ELF-1 (cell line): ENCODE results near the gene OR2C3.
"Not testable (repeated sequence)": the region's sequence is repeated elsewhere in the genome, so short reads cannot be mapped to it uniquely, and the experiment has no call there.

ENCODE experiments used
- DNase-seq: peaks from one replicate; pipeline ENCODE4 v3.0.0-alpha.2; 2016; ENCODE audit warnings: low read depth, low spot score

OR2C3 gene

DNA sequence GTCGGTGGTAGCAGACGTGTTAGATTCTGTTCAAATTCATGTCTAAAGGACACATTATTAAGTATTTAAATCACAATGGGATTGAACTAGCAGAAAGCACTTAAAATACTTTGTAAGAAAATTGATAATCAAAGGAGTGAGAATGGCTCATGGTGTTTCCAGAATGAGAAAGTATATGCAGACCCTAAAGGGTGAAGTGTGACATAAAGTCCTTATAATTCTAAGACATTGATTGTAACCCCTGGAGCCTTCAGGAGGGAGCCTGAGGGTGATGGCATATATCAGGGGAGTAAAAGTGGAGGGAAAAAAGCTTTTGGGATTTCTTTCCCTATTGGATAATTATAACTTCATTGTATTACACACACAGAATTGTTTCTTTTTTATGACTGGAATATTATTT, at the start of gene OR2C3:
OR2C3 (minus strand) TSS at position 101 of the 400 bp plus-strand sequence. CDS start 3,929 bp downstream, outside the sequence.
- no peak for DNase-seq

DNA sequence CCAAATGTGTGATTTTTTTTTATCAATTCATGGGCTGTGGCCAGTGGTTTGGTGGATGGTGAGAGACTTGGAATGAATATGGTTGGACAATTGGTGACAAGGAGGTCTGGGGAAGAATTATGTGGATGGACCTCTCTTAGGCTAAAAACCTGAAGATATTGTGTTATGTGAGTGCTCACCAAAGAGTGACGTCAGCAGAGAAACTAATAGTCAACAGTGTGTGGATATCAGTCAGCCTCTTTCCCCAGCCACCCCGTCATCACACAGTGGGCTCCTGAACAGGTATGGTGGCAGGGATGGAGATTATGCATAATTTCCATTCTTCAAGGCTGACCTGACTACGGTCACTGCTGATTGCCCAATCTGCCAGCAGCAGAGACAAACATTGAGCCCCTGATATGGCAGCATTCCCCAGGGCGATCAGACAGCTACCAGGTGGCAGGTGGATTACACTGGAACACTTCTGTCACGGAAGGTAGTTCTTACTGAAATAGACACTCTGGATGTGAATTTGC, 42.8 kb upstream of the OR2C3 start:
- no peak for DNase-seq

- no peak for DNase-seq
Observed at GRCh38 chr1:247576514-247576913, 40.3 kb upstream of the OR2C3 start.

- no peak for DNase-seq
Observed at GRCh38 chr1:247574664-247575063, 38.4 kb upstream of the OR2C3 start.

- no peak for DNase-seq
Observed at GRCh38 chr1:247574236-247574635, 38.0 kb upstream of the OR2C3 start.

DNA sequence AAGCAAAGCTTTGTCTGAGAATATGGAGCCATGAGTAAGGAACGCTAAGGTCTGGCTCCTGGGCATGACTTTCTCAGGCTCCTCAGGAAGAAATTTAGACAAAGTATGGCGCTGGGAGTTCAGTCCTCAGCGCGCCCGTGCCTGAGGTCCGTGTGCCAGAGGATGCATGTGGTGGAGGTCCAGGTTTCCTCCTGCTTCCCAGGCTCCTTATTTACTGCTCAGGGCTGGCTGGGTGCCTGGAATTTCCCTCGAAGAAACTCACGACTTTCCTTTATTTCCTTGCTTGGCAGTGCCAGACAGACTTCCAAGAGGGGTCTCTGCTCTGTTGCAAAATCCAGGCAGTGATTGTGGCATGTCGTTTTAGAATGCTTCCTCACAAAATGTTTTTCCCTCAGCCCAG, 26.0 kb upstream of the OR2C3 start:
- no peak for DNase-seq

DNA sequence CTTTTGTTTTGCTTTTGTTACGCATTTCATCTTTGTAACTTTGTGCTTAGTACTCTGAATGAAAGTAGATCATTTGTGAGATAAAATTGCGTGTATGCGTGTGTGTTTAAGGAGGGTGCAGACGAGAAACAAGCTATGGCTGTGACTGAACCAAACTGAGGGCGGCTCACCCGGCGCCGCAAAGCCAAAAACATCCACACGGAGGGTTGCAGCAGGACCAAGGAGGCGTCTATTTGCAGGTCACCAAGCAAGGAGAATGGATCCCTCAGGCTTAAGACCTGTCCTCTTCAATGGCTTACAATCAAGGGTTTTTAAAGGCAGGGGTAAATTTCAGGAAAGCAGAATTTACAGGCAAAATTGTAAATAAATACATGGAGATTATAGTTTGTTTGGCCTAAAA, 25.5 kb upstream of the OR2C3 start:
- no peak for DNase-seq

DNA sequence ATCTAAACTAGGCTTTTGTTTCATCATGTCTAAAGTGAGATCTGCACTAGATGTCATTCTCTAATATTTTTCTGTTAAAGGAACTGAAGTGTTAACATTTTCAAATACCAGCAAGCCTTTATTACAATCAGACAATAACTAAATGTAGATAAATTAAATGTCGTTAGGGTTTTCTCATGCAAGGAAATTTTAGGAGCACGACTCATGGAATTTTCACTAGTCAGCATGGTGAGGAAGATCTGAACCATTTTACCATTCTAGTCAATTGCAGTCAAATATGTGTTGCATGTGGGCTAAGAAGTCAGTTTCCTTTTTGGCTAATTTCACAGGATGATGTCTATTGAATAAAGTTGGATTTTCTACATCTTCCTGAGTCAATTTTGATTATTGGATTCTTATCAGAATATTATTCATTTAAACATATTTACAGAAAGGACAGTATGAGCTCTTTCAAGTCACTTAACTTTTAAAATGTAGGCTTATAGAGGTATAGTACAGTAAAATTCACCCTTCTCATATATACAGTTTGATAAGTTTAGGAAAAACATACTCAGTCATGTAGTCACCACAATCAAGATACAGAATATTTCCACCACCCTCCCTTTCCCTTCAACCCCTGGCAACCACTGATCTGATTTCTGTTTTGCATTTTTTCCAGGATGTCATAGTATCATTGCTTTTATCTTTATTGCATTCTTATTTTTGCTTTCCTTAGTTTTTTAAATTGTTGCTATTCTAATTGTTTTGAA, 21.9 kb upstream of the OR2C3 start:
- no peak for DNase-seq

DNA sequence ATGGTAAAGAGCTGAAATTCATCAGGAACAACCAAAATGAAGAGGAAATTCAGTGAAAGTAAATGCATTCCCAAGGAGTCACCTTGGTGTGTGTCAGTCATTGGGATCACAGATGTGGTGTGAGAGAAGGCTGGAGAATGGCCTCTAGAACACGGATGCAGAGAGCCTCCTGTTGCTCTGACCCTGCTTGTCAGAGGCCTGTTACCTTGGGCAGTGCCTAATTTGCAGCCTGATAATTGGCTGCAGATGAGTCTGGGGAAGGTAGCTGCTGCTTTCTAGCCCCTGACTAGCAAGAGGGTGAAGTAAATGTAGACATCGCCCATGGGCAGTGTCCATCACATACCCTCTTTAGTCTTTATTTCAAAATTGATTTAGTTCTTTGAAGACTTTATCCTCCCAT, 16.0 kb upstream of the OR2C3 start:
- DNase-seq = peak; percentile 18

- DNase-seq = peak; percentile 35
Observed at GRCh38 chr1:247551721-247552120, 15.5 kb upstream of the OR2C3 start.

DNA sequence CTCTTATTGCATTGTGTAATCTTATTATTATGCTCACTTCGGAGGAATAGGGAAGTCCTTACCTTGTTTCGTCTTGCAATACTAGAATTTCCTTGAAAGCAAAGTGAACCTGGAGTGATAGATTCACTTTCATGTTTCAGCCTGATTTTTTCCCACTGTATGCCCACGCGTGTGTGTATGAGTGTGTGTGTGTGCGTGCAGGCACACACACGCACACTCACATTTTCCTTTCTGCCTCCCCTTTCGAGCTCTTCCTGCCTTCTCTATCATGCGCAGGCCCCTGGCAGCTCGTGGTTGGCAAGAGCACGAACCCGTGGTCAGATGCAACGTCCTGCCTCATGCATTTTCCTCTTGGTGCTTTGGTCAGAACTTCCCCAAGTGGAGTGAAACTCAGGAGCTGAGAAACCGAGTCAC, 12.5 kb upstream of the OR2C3 start, which contains the start of gene GCSAML:
GCSAML (plus strand) TSS at position 366 of the 414 bp plus-strand sequence. CDS start 58 bp downstream, outside the sequence.
- DNase-seq = no peak

DNA sequence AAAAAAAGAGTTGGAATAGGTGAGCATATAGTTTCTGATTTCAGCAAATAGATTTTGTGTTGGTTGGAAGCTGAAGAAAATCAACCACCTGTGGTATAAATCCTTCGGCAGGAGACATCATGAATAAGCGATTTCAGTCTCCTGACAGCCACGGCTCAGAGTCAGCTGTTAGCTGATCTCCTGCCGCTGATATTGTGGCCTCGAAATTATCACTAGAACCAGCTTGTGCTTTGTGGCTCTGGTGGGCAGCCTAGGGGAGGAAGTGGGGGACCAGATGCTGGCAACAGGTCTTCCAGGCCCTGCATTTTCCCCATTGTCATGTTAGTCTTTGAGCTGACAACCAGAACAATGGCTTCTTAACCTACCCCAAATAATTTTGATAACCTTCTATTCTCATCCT, 11.9 kb upstream of the OR2C3 start:
- DNase-seq = no peak

- no peak for DNase-seq
Observed at GRCh38 chr1:247542811-247543210, 6.6 kb upstream of the OR2C3 start.

DNA sequence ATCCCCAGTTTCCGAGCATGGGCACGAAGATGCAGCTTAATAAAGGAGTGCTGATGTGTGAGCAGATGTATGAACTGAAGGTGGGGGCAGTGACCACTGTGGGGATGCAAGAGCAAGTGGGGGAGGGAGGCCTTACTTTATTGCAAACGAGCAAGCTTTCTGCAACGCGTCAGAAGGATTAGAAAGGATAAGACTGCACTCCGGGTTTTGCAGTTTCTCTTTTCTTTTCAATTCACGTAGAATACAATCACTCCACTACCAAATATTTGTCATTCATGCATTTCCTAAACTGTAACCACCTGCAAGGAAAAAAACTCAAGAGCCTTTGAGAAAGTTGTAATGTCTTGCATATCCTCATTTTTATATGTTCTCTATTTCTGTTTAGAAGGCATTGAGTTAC, 4.3 kb upstream of the OR2C3 start:
- DNase-seq = no peak

- no peak for DNase-seq
Observed at GRCh38 chr1:247539215-247539614, 3.0 kb upstream of the OR2C3 start.

DNA sequence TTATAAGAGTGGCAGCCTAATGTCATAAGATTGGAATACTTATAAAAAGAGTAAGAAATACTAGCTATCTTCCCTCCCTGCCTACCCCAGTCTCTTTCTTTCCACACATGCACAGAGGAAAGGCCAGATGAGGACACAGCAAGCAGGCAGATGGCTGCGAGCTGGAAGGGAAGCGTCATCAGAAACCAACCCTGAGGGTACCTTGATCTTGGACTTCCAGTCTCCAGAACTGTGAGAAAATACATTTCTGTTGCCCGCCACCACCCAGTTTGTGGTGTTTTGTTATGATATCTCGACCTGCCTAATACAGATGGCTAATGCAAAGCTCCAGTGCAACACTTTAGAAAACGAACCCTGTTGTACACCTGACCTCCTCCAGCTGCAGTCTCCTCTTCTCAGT, 2.3 kb upstream of the OR2C3 start:
- DNase-seq = no peak

- no peak for DNase-seq
Observed at GRCh38 chr1:247535402-247535801, 838 bp downstream of the OR2C3 start.

DNA sequence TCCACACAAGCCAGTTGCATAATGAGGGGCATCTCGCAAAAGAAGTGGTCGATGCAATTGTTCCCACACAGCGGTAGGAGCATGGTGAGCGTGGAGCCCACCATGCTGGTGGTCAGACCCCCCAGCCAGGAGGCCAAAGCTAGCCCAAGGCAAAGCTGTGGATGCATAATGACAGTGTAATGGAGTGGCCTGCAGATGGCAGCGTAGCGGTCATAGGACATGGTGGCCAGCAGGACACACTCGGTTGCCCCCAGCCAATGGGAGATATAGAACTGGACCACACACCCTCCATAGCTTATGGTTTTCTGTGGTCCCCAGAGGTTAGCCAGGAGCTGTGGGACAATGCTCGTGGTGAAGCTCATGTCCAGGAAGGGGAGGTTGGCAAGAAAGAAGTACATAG, 4.3 kb downstream of the OR2C3 start:
- no peak for DNase-seq

DNA sequence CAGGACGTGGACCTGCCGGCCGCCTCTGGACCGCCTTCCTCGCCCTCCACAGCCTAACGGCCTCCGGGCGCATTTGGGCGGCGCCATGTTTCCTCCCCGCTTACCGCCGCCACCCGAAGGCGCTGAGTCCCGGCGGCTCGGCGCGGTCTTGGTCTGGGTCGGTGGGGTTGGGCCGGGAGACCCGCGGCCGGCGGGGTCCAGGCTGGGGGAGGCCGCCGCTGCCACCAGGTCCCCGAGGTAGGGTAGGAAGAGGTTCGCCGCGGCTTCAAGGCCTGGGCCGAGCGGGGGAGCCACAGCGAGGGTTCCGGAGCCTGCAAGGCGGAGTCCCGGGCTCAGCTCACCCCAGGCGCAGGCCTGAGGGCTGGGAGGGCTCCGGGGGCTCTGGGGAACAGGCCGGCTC, 5.5 kb downstream of the OR2C3 start:
- no peak for DNase-seq

GRCh38 chr1:247529771-247530355, 6.4 kb downstream of the OR2C3 start:
- DNase-seq = no peak

GRCh38 chr1:247528812-247529474, 7.3 kb downstream of the OR2C3 start:
- no peak for DNase-seq

- not testable (repeated sequence) for DNase-seq
Observed at GRCh38 chr1:247521886-247522285, 14.4 kb downstream of the OR2C3 start.

DNA sequence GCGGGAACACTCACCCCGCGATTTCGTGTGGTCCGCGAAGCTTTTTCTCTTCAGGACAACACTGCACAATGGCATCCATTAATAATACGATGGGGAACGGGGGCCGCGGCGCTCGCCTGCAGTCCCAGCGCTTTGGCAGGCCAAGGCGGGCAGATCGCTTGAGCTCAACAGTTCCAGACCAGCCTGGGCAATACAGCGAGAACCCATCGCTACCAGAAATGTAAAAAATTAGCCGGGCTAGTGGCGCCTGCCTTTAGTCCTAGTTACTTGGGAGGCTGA, 17.7 kb downstream of the OR2C3 start:
- DNase-seq = no peak
